HEK293 (cell line): Measurements from ENCODE around the gene PCID2.
A peak's percentile ranks its signal among the peaks of the same experiment; 100 is the strongest.

Experiments used
- CTCF ChIA-PET: fragments of 350-600 bp; formaldehyde crosslinking; extraction: SDS; loops from one replicate; lab custom pipeline; 2021; ENCODE audit warnings: antibody characterized with exemption; lab: Yijun Ruan, JAX
- POLR2A ChIA-PET: fragments of 300-600 bp; formaldehyde crosslinking; extraction: SDS; loops from one replicate; lab custom pipeline; 2020; ENCODE audit warnings: antibody characterized with exemption, inconsistent platforms; lab: Yijun Ruan, JAX
- H3K27ac ChIP-seq: fragments of 200-500 bp; sonication (Bioruptor generic); 2 replicates; pipeline ENCODE4 v1.5.1; 2014; ENCODE audit warnings: low read depth, low read length, control low read depth, inconsistent platforms; ENCODE audit errors: extremely low read depth
- H3K36me3 ChIP-seq, 2 experiments: fragments of 200-500 bp in 1 of 2; sonication (Bioruptor generic) in 1 of 2; 1 replicate in 1 of 2; 2 replicates in 1 of 2; pipeline ENCODE4 v1.5.1; 2014 to 2017; ENCODE audit warnings: inconsistent platforms in 2 of 2, low read length in 2 of 2; ENCODE audit not compliant: control insufficient read depth in 2 of 2, insufficient read depth in 1 of 2
- H3K4me1 ChIP-seq: fragments of 200-500 bp; sonication (Bioruptor generic); 2 replicates; pipeline ENCODE4 v1.5.1; 2014; ENCODE audit warnings: mild to moderate bottlenecking, low read length, inconsistent platforms; ENCODE audit not compliant: control insufficient read depth, insufficient read depth
- H3K4me3 ChIP-seq: 2 replicates; pipeline ENCODE4 v1.5.1; 2011; ENCODE audit warnings: low read depth, mild to moderate bottlenecking, control low read depth, low read length, moderate library complexity
- H3K9me3 ChIP-seq: fragments of 200-500 bp; sonication (Bioruptor generic); 2 replicates; pipeline ENCODE4 v1.5.1; 2014; ENCODE audit warnings: low read depth, low read length, inconsistent platforms; ENCODE audit not compliant: control insufficient read depth, insufficient read depth
- KLF1 ChIP-seq: fragments of 450-650 bp; formaldehyde crosslinking; IDR thresholded peaks from 2 replicates; pipeline ENCODE4 v1.5.1; 2016; ENCODE audit warnings: missing biosample characterization, missing genetic modification characterization
- MYNN ChIP-seq: fragments of 450-650 bp; formaldehyde crosslinking; IDR thresholded peaks from 2 replicates; pipeline ENCODE4 v1.5.1; 2016; ENCODE audit warnings: missing biosample characterization, missing genetic modification characterization, borderline replicate concordance
- MZF1 ChIP-seq: fragments of 450-650 bp; formaldehyde crosslinking; IDR thresholded peaks from 2 replicates; pipeline ENCODE4 v1.5.1; 2017; ENCODE audit warnings: missing biosample characterization, missing genetic modification characterization, borderline replicate concordance
- SCRT2 ChIP-seq: fragments of 450-650 bp; formaldehyde crosslinking; IDR thresholded peaks from 2 replicates; pipeline ENCODE4 v1.5.1; 2016; ENCODE audit warnings: missing biosample characterization, missing genetic modification characterization
- WT1 ChIP-seq: fragments of 450-650 bp; formaldehyde crosslinking; IDR thresholded peaks from 2 replicates; pipeline ENCODE4 v1.5.1; 2016; ENCODE audit warnings: missing biosample characterization, missing genetic modification characterization
- ZBTB26 ChIP-seq: fragments of 450-650 bp; formaldehyde crosslinking; optimal IDR thresholded peaks from 2 replicates; pipeline ENCODE3; 2016; ENCODE audit warnings: missing biosample characterization, mild to moderate bottlenecking, missing genetic modification characterization
- ZBTB48 ChIP-seq: fragments of 450-650 bp; formaldehyde crosslinking; IDR thresholded peaks from 2 replicates; pipeline ENCODE4 v1.5.1; 2016; ENCODE audit warnings: missing biosample characterization, missing genetic modification characterization
- ZFHX2 ChIP-seq: fragments of 450-650 bp; formaldehyde crosslinking; conservative IDR thresholded peaks from 2 replicates; pipeline ENCODE4 v1.5.1; 2016; ENCODE audit warnings: missing biosample characterization, missing genetic modification characterization
- ZNF133 ChIP-seq: fragments of 450-650 bp; formaldehyde crosslinking; IDR thresholded peaks from 2 replicates; pipeline ENCODE4 v1.5.1; 2016; ENCODE audit warnings: missing biosample characterization, missing genetic modification characterization
- ZNF24 ChIP-seq: fragments of 450-650 bp; formaldehyde crosslinking; IDR thresholded peaks from 2 replicates; pipeline ENCODE4 v1.5.1; 2016; ENCODE audit warnings: missing biosample characterization, missing genetic modification characterization
- ZNF248 ChIP-seq: fragments of 450-650 bp; formaldehyde crosslinking; IDR thresholded peaks from 2 replicates; pipeline ENCODE4 v1.5.1; 2017; ENCODE audit warnings: missing biosample characterization, missing genetic modification characterization
- ZNF292 ChIP-seq: fragments of 450-650 bp; formaldehyde crosslinking; IDR thresholded peaks from 2 replicates; pipeline ENCODE4 v1.5.1; 2016; ENCODE audit warnings: low read depth, missing biosample characterization, missing genetic modification characterization, borderline replicate concordance
- ZNF37A ChIP-seq: fragments of 450-650 bp; IDR thresholded peaks from 2 replicates; pipeline ENCODE4 v1.5.1; 2018; ENCODE audit warnings: missing biosample characterization, missing genetic modification characterization
- ZNF501 ChIP-seq: fragments of 450-650 bp; formaldehyde crosslinking; IDR thresholded peaks from 2 replicates; pipeline ENCODE4 v1.5.1; 2016; ENCODE audit warnings: missing biosample characterization, missing genetic modification characterization
- ZNF518A ChIP-seq: fragments of 450-650 bp; formaldehyde crosslinking; conservative IDR thresholded peaks from 2 replicates; pipeline ENCODE4 v1.5.1; 2016; ENCODE audit warnings: low read depth, missing biosample characterization, missing genetic modification characterization
- ZNF626 ChIP-seq: fragments of 450-650 bp; sonication (Bioruptor Pico); formaldehyde crosslinking; IDR thresholded peaks from 2 replicates; pipeline ENCODE4 v1.5.1; 2018; ENCODE audit warnings: missing biosample characterization, missing genetic modification characterization, inconsistent platforms
- ZNF670 ChIP-seq: fragments of 450-650 bp; formaldehyde crosslinking; IDR thresholded peaks from 2 replicates; pipeline ENCODE4 v1.5.1; 2016; ENCODE audit warnings: missing biosample characterization, missing genetic modification characterization, low read depth
- ZNF677 ChIP-seq: fragments of 450-650 bp; IDR thresholded peaks from 2 replicates; pipeline ENCODE4 v1.5.0; 2018; ENCODE audit warnings: missing biosample characterization, mild to moderate bottlenecking, missing genetic modification characterization, moderate library complexity
- ZNF830 ChIP-seq: fragments of 450-650 bp; IDR thresholded peaks from 2 replicates; pipeline ENCODE4 v1.5.0; 2018; ENCODE audit warnings: missing biosample characterization, missing genetic modification characterization, low read depth, mild to moderate bottlenecking, moderate library complexity
- ZXDB ChIP-seq: fragments of 450-650 bp; formaldehyde crosslinking; IDR thresholded peaks from 2 replicates; pipeline ENCODE4 v1.5.1; 2016; ENCODE audit warnings: missing biosample characterization, missing genetic modification characterization

PCID2 gene

DNA sequence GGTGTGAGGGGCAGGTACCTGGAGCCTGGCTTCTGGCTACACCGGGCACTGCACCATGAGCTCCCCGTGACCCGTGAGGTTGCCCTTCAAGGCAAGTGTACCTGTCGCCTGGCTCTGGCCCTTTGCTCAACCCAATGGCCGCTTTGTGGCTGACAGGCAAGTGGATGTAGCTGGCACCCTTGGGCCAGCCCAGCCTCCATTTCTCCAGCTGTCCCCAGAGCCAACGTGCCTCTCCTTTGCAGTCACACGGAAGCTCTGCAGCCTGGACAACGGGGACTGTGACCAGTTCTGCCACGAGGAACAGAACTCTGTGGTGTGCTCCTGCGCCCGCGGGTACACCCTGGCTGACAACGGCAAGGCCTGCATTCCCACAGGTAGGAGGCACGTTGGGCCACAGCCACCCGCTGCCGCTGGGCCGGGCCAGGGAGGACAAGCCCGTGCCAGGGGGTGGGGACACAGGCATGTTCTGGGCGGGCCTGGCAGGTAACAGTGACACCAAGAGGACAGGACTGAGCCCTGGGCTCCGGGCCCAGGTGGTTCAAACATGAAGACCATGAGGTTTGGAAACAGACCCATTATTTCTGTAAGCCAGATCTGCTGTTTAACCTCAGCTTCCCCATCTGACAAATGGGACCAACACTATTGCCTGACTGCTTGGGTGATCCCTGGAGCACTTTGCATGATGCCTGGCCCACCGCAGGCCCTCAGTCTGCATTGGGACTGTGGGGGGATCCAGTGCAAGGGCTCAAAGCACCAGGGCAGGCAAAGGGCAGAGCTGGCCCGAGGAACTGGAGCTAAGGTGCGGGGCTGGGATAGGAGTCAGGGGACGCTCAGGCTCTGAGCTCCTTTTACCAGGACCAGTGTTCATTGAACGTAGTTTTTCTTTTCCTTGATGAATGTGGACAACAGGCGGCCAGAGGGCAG is 67.5 kb downstream of the PCID2 start:
- no peak overlapping the region for H3K4me3 ChIP-seq
- CTCF ChIA-PET: no interaction called here
- H3K4me1 ChIP-seq: no peaks in the 10 kb centered on the region
- no peaks in the 10 kb centered on the region for H3K9me3 ChIP-seq
- POLR2A ChIA-PET: no interaction called here
- H3K27ac ChIP-seq: no peak overlapping the region
- TF ChIP-seq ZNF626: no peak
- 0 out of 2 replicates have a peak, but pooled peaks have one; percentile 8 for TF ChIP-seq SCRT2
- H3K36me3 ChIP-seq: no peaks in the 10 kb centered on the region

- POLR2A ChIA-PET: no interaction called here
- Histone ChIP-seq H3K27ac (no peak overlapping the region), H3K36me3 (no peaks in the 10 kb centered on the region), H3K4me1 (no peaks in the 10 kb centered on the region), H3K9me3 (no peaks in the 10 kb centered on the region)
- no peak for TF ChIP-seq ZNF670 (tag by site-specific recombination)
- no peak for TF ChIP-seq ZNF248 (tag by site-specific recombination)
- no peak for TF ChIP-seq ZNF292 (tag by site-specific recombination)
- TF ChIP-seq ZNF677 (tag by site-specific recombination): no peak
- no peak for TF ChIP-seq ZNF626
- no peak for TF ChIP-seq ZNF37A (tag by site-specific recombination)
- no peak for TF ChIP-seq ZNF24 (tag by site-specific recombination)
- TF ChIP-seq MZF1 (tag by site-specific recombination): no peak
- TF ChIP-seq ZXDB (tag by site-specific recombination): no peak
- no peak for TF ChIP-seq ZNF518A (tag by site-specific recombination)
- TF ChIP-seq ZNF830 (tag by site-specific recombination): no peak
- no peak for TF ChIP-seq ZFHX2 (tag by site-specific recombination)
- TF ChIP-seq MYNN (tag by site-specific recombination): no peak
- TF ChIP-seq ZBTB48 (tag by site-specific recombination): no peak
- TF ChIP-seq ZNF501 (tag by site-specific recombination): no peak
- TF ChIP-seq ZNF133 (tag by site-specific recombination): no peak
- TF ChIP-seq KLF1 (tag by site-specific recombination): no peak
- TF ChIP-seq WT1 (tag by site-specific recombination): no peak
- TF ChIP-seq ZBTB26 (tag by site-specific recombination): no peak
- TF ChIP-seq, all 188 proteins: peak for 0
- CTCF ChIA-PET: no interaction called here
- no peak overlapping the region for H3K4me3 ChIP-seq
Observed at GRCh38 chr13:113139577-113139976, 68.9 kb downstream of the PCID2 start.
